Gastroesophageal sphincter (tissue), 4 donors: ENCODE measurements around the gene ARMC12. TPM values are rescaled to one million over a fixed set of nuclear protein-coding genes. Genes with fewer than 3 reads are reported as not detected.

Experiments used
- ATAC-seq: fragments of 150-250 bp; one replicate; pipeline ENCODE4 v1.9.1; 2016; ENCODE audit warnings: mild to moderate bottlenecking, moderate library complexity
- H3K27ac ChIP-seq, 4 donors: fragments of 200-600 bp; sonication (generic) in 3 of 4; 1 replicate in 3 of 4; 2 replicates in 1 of 4; pipeline ENCODE4 v1.5.1; 2016 to 2019
- H3K27me3 ChIP-seq: fragments of 200-600 bp; sonication (generic); one replicate; pipeline ENCODE4 v1.5.1; 2019
- H3K36me3 ChIP-seq, 2 donors: fragments of 200-600 bp; sonication (generic); one replicate each; pipeline ENCODE4 v1.5.1; 2019; ENCODE audit warnings: control low read depth in 1 of 2
- H3K4me1 ChIP-seq, 3 donors: fragments of 200-600 bp; sonication (generic); 1 replicate in 2 of 3; 2 replicates in 1 of 3; pipeline ENCODE4 v1.5.1; 2016 to 2019; ENCODE audit warnings: control low read depth in 2 of 3
- H3K4me3 ChIP-seq, 2 donors: fragments of 200-600 bp; sonication (generic); one replicate each; pipeline ENCODE4 v1.5.1; 2019; ENCODE audit warnings: mild to moderate bottlenecking in 1 of 2, moderate library complexity in 1 of 2
- H3K9me3 ChIP-seq, 3 donors: fragments of 200-600 bp; sonication (generic); one replicate each; pipeline ENCODE4 v1.5.1; 2017 to 2019; ENCODE audit warnings: control low read depth in 2 of 3
- EP300 ChIP-seq: sonication (generic); formaldehyde crosslinking; IDR thresholded peaks from one replicate; pipeline ENCODE4 v1.6.1; 2017; ENCODE audit warnings: antibody characterized with exemption, mild to moderate bottlenecking
- POLR2A ChIP-seq, 2 donors: fragments of 450-650 bp; IDR thresholded peaks; one replicate each; pipeline ENCODE4 v1.6.1; 2017; ENCODE audit warnings: antibody characterized with exemption in 2 of 2, mild to moderate bottlenecking in 2 of 2, moderate library complexity in 1 of 2
- POLR2AphosphoS5 ChIP-seq: sonication (generic); formaldehyde crosslinking; IDR thresholded peaks from one replicate; pipeline ENCODE4 v1.6.1; 2017; ENCODE audit warnings: antibody characterized with exemption
- WGBS, 2 donors: methylation state at CpG; one replicate each; pipeline ENCODE4 v1.1.5; 2018; ENCODE audit warnings: low coverage in 1 of 2; 5-methylcytosine and 5-hydroxymethylcytosine counted together
- total RNA-seq, 4 donors: library from RNA; depleted of rRNA; stranded (reverse); fragments of >200 nt; gene quantifications; one replicate each; pipeline ENCODE4 v1.1.0, GENCODE V29; 2016
- TF ChIP-seq, protein P1 (sequence below), 4 experiments: fragments of 200-600 bp in 2 of 4; fragments of 450-650 bp in 2 of 4; sonication (generic) in 1 of 4; IDR thresholded peaks; one replicate each; pipeline ENCODE4 v1.5.1; 2017 to 2019; ENCODE audit warnings: antibody characterized with exemption in 4 of 4, mild to moderate bottlenecking in 2 of 4, moderate library complexity in 2 of 4

ARMC12 gene
- total RNA-seq, 4 donors from 2014 or later = 0.54 to 1.5 TPM; not detected in 2

DNA sequence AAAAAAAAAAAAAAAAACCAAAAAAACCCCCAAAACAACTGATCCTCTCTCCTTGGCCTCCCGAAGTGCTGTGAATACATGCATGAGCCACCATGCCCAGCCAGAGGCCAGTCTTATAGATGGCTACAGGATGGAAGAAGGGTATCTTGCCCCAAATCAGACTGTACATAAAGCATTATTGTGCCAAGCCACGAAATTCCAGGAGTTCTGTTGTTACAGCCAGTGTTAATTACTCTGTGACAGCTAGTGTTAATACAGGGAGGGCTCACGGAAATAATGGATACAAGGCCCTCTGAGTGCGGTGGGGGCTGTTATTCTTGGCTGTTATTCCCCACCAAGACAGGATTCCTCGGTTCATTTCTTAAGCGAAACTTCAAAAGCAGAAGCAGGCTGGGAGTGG is 38.2 kb downstream of the ARMC12 start:
- ATAC-seq = no peak
- TF ChIP-seq POLR2AphosphoS5 (no peak), POLR2A (IDR thresholded peaks at IDR 0.05) (no peak), EP300 (no peak)
- TF ChIP-seq, protein P1, sequence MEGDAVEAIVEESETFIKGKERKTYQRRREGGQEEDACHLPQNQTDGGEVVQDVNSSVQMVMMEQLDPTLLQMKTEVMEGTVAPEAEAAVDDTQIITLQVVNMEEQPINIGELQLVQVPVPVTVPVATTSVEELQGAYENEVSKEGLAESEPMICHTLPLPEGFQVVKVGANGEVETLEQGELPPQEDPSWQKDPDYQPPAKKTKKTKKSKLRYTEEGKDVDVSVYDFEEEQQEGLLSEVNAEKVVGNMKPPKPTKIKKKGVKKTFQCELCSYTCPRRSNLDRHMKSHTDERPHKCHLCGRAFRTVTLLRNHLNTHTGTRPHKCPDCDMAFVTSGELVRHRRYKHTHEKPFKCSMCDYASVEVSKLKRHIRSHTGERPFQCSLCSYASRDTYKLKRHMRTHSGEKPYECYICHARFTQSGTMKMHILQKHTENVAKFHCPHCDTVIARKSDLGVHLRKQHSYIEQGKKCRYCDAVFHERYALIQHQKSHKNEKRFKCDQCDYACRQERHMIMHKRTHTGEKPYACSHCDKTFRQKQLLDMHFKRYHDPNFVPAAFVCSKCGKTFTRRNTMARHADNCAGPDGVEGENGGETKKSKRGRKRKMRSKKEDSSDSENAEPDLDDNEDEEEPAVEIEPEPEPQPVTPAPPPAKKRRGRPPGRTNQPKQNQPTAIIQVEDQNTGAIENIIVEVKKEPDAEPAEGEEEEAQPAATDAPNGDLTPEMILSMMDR (IDR thresholded peaks at IDR 0.05) = no peak
- H3K4me1 ChIP-seq = peaks cover 0 to 9% (median 5%) of the 10 kb centered on the region in 3 donors
- H3K27me3 ChIP-seq = peaks cover 92% of the 10 kb centered on the region
- no peaks in the 10 kb centered on the region for H3K36me3 ChIP-seq
- H3K4me3 ChIP-seq = no peak overlapping the region
- no peak overlapping the region for H3K27ac ChIP-seq
- no peaks in the 10 kb centered on the region for H3K9me3 ChIP-seq
- 63 to 69% methylated on average over 3 to 6 of the region's 6 CpGs for WGBS, 2 donors

DNA sequence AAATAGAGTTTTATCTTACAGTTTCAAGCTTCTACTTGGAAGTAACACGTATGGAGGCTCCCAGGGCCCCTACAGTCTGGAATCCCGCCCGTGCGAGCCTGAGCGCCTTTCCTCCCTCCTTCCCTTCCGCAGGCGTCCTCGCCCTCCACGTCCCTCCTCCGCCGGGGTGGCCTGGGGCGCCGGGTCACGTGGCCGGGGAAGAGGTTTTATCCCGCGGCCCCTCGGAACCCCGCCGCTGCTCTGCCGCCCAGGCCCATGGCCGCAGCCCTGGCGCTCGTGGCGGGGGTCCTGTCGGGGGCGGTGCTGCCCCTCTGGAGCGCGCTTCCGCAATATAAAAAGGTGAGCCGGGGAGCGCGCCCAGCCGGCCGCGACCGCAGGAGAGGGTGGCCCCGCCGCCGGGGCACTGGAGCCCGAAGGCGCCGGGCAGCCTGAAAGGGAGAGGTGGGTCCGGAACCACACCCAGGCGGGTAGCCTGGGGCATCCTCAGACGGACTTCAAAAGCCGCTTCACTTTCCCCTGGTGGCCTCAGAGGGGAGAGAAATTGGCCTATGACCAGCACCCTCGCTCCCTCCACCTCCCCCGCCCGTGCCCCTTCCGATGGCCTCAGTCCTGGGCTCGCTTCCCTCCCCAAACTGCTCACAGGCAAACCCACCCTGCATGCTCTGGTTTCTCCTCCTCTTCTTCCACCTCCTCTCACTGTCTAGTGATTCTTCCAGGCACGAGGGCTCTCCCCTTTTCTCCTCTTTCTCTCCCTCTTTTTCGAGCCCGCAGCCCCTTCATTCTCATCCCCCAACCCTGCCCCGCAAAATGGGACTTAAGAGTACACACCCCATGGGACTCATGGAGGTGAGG is 39.8 kb downstream of the ARMC12 start, which contains the start of gene CLPSL2:
Gene CLPSL2 (plus strand): TSS at position 235 of the 852 bp plus-strand sequence. CDS start 21 bp downstream, at position 256.
- no peak for TF ChIP-seq EP300
- no peak for TF ChIP-seq POLR2AphosphoS5
- H3K4me3 ChIP-seq = peak within 1 kb of the TSS in 1 of 2 donors; percentile 47
- no peak within 1 kb of the TSS for H3K27ac ChIP-seq
- H3K36me3 ChIP-seq = no peaks in the 10 kb centered on the region
- no peaks in the 10 kb centered on the region for H3K9me3 ChIP-seq
- H3K27me3 ChIP-seq = peaks cover 82% of the 10 kb centered on the region
- H3K4me1 ChIP-seq = peaks cover 0 to 9% (median 5%) of the 10 kb centered on the region in 3 donors
- no peak for ATAC-seq
- WGBS, 2 donors = 3 to 14% methylated on average over 8 to 10 of the region's 56 CpGs

DNA sequence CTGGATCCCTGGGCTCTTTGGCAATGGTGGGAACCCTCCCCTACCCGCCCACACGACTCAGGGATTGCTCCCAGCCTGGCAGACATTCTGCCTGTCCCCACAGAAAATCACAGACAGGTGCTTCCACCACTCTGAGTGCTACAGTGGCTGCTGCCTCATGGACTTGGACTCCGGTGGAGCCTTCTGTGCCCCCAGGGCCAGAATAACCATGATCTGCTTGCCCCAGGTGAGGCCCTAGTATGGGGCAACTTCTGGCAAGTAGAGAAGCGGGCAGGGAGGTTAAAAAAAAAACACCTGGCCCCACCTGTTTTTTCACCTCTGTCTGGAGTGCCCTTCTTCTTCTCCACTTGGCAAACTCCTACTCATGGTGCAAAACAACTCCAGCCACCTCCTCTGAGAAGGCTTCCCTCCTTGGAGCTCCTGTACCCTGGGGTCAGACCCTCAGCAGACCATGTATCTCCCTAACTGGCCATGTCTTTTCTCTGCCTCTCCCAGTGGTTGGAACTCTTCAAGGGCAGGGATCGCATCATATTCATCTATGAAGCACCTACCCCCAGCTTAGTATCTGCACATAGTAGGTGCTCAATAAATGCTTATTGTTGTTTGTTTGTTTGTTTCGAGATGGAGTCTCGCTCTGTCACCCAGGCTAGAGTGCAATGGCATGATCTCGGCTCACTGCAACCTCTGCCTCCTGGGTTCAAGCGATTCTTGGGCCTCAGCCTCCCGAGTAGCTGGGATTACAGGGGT is 40.7 kb downstream of the ARMC12 start:
- Histone ChIP-seq H3K4me3 (no peak overlapping the region), H3K4me1 (peaks cover 0 to 9% (median 5%) of the 10 kb centered on the region in 3 donors), H3K27me3 (peaks cover 75% of the 10 kb centered on the region), H3K27ac (no peak overlapping the region), H3K36me3 (no peaks in the 10 kb centered on the region), H3K9me3 (no peaks in the 10 kb centered on the region)
- TF ChIP-seq EP300 (no peak), POLR2AphosphoS5 (no peak), POLR2A (IDR thresholded peaks at IDR 0.05) (no peak)
- TF ChIP-seq, protein P1 (IDR thresholded peaks at IDR 0.05) = no peak
- 40 to 70% methylated on average over 3 to 4 of the region's 10 CpGs for WGBS, 2 donors
- ATAC-seq = no peak

DNA sequence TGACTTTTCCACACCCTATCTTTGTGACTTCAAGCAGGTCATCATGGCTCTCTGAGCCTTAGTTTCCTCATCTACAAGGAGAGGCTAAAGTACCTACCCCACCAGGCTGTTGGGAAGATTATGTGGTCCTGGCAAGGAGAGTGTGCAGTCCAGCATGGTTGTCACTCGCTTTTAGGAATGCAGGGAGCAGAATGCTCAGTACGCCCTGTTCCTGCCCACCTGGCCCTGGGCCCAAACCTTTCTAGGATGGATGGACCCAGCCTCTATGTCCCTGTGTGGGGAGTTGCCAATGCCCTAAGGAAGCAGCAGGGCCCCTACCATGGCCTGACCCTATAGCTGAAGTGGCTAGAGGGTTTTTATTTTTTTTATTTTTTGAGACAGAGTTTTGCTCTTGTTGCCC is 41.6 kb downstream of the ARMC12 start:
- no peak for ATAC-seq
- TF ChIP-seq, protein P1 (IDR thresholded peaks at IDR 0.05) = no peak
- Histone ChIP-seq H3K36me3 (no peaks in the 10 kb centered on the region), H3K27ac (no peak overlapping the region), H3K9me3 (no peaks in the 10 kb centered on the region), H3K27me3 (peaks cover 69% of the 10 kb centered on the region), H3K4me1 (peaks cover 0 to 9% (median 5%) of the 10 kb centered on the region in 3 donors), H3K4me3 (no peak overlapping the region)
- no CpG with 5 or more reads among the region's 2 CpGs for WGBS, 2 donors

DNA sequence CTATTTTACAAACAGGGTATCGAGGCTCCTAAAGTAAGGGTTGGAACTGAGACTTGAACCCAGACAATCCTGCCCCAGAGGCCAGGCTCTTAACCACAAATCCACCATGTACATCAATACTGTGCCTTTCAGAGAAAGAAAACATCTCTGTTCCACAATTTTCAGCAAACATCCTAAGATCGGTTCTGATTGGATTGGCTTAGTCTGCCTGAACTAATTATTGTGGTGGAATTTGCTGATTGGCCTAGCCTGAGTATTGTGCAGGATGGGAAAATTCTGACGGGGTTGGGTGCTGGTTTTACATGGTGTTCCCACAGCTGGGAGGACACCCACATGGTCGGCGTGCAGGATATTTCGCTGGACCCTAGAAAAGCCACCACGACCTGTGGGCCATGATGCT is 43.9 kb downstream of the ARMC12 start, which contains the start of gene CLPSL1:
Gene CLPSL1 (plus strand): TSS at position 301 of the 400 bp plus-strand sequence. CDS start 92 bp downstream, at position 393.
- Histone ChIP-seq H3K9me3 (no peaks in the 10 kb centered on the region), H3K4me3 (no peak within 1 kb of the TSS), H3K36me3 (no peaks in the 10 kb centered on the region), H3K27ac (no peak within 1 kb of the TSS), H3K4me1 (peaks cover 0 to 9% (median 5%) of the 10 kb centered on the region in 3 donors), H3K27me3 (peaks cover 64% of the 10 kb centered on the region)
- TF ChIP-seq POLR2AphosphoS5 (no peak), POLR2A (IDR thresholded peaks at IDR 0.05) (no peak), EP300 (no peak)
- TF ChIP-seq, protein P1 (IDR thresholded peaks at IDR 0.05) = no peak
- WGBS, 2 donors = 73 to 84% methylated on average over 2 to 3 of the region's 7 CpGs
- ATAC-seq = no peak
